ENCODE measurements around the gene EPHA7.

DNA sequence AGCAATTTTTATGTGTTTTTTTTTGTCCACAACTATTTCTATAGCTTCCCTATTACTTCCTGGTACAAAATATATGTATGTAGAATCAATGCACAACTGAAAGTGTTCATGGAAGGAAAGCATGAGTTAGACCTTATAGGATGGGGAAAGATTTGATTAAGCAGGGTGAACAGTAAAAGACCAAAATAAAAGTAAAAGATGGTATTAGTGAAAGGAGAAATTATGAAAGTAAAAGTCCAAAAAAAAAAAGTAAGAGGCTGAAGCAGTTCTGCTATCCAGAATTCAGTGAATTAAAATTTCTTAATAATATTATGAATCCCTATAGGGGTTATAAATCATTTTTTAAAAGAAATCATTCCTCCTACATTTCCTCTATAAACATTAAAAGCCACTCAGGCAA is 114.3 kb downstream of the EPHA7 start:
- TF ChIP-seq FOS (IDR thresholded peaks at IDR 0.05; ENCODE audit: low read depth, low read length) (no peak), RAD21 (IDR thresholded peaks at IDR 0.05; ENCODE audit: low read length) (no peak)
- TF ChIP-seq, protein P1, sequence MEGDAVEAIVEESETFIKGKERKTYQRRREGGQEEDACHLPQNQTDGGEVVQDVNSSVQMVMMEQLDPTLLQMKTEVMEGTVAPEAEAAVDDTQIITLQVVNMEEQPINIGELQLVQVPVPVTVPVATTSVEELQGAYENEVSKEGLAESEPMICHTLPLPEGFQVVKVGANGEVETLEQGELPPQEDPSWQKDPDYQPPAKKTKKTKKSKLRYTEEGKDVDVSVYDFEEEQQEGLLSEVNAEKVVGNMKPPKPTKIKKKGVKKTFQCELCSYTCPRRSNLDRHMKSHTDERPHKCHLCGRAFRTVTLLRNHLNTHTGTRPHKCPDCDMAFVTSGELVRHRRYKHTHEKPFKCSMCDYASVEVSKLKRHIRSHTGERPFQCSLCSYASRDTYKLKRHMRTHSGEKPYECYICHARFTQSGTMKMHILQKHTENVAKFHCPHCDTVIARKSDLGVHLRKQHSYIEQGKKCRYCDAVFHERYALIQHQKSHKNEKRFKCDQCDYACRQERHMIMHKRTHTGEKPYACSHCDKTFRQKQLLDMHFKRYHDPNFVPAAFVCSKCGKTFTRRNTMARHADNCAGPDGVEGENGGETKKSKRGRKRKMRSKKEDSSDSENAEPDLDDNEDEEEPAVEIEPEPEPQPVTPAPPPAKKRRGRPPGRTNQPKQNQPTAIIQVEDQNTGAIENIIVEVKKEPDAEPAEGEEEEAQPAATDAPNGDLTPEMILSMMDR (conservative IDR thresholded peaks at IDR 0.05; ENCODE audit: low read depth, low read length) = no peak
